ENCODE results near the gene WNT16. TPM values are rescaled to one million over a fixed set of nuclear protein-coding genes. Genes with fewer than 3 reads are reported as not detected.

Gene WNT16
- total RNA-seq, 2 donors from 2014 or later: 0.57 to 0.93 TPM

GRCh38 chr7:121303422-121304101, 25.2 kb upstream of the WNT16 start:
- TF ChIP-seq CTCF (conservative IDR thresholded peaks at IDR 0.05): peak; percentile 49
- Histone ChIP-seq H3K9me3 (ENCODE audit: control insufficient read depth, low read length) (no peaks in the 10 kb centered on the region), H3K27ac (ENCODE audit: low read depth, low read length) (no peak overlapping the region), H3K27me3 (ENCODE audit: control insufficient read depth, insufficient read depth, low read length, poor library complexity, severe bottlenecking) (no peaks in the 10 kb centered on the region), H3K9ac (ENCODE audit: extremely low read depth, low read length, poor library complexity, severe bottlenecking) (no peak overlapping the region), H3K4me3 (ENCODE audit: low read length) (no peak overlapping the region), H3K4me1 (ENCODE audit: control insufficient read depth, insufficient read depth, low read length) (peaks cover 2% of the 10 kb centered on the region), H3K36me3 (ENCODE audit: control insufficient read depth, insufficient read depth, low read length) (no peaks in the 10 kb centered on the region)
- Mint-ChIP-seq H3K4me3 (no peak overlapping the region), H3K9me3 (no peaks in the 10 kb centered on the region), H3K27me3 (ENCODE audit: insufficient read depth) (no peaks in the 10 kb centered on the region), H3K27ac (no peak overlapping the region), H3K4me1 (peaks cover 6% of the 10 kb centered on the region), H3K36me3 (ENCODE audit: low read depth) (no peaks in the 10 kb centered on the region)
- WGBS, 2 experiments (ENCODE audit: insufficient coverage in 1 of 2, insufficient read length in 1 of 2): 93 to 100% methylated on average over 2 to 6 of the region's 6 CpGs
- no peak for DNase-seq

GRCh38 chr7:121304102-121304658, 24.6 kb upstream of the WNT16 start:
- Histone ChIP-seq H3K36me3 (ENCODE audit: control insufficient read depth, insufficient read depth, low read length) (no peaks in the 10 kb centered on the region), H3K27ac (ENCODE audit: low read depth, low read length) (no peak overlapping the region), H3K4me1 (ENCODE audit: control insufficient read depth, insufficient read depth, low read length) (peaks cover 2% of the 10 kb centered on the region), H3K9me3 (ENCODE audit: control insufficient read depth, low read length) (no peaks in the 10 kb centered on the region), H3K9ac (ENCODE audit: extremely low read depth, low read length, poor library complexity, severe bottlenecking) (no peak overlapping the region), H3K27me3 (ENCODE audit: control insufficient read depth, insufficient read depth, low read length, poor library complexity, severe bottlenecking) (no peaks in the 10 kb centered on the region), H3K4me3 (ENCODE audit: low read length) (no peak overlapping the region)
- no peaks in the 10 kb centered on the region for H3K36me3 Mint-ChIP-seq (ENCODE audit: low read depth)
- H3K4me3 Mint-ChIP-seq: no peak overlapping the region
- H3K4me1 Mint-ChIP-seq: peaks cover 6% of the 10 kb centered on the region
- no peak for DNase-seq
- TF ChIP-seq CTCF (conservative IDR thresholded peaks at IDR 0.05): no peak
- WGBS, 2 experiments (ENCODE audit: insufficient coverage in 1 of 2, insufficient read length in 1 of 2): 100% methylated on average over 1 of the region's 1 CpG; no CpG with 5 or more reads in 1 of the 2 experiments
- no peak overlapping the region for H3K27ac Mint-ChIP-seq
- no peaks in the 10 kb centered on the region for H3K27me3 Mint-ChIP-seq (ENCODE audit: insufficient read depth)
- H3K9me3 Mint-ChIP-seq: no peaks in the 10 kb centered on the region

- H3K27ac ChIP-seq (ENCODE audit: low read depth, low read length): no peak overlapping the region
- H3K4me1 ChIP-seq (ENCODE audit: control insufficient read depth, insufficient read depth, low read length): peaks cover 2% of the 10 kb centered on the region
- H3K27me3 ChIP-seq (ENCODE audit: control insufficient read depth, insufficient read depth, low read length, poor library complexity, severe bottlenecking): no peaks in the 10 kb centered on the region
- no peaks in the 10 kb centered on the region for H3K36me3 ChIP-seq (ENCODE audit: control insufficient read depth, insufficient read depth, low read length)
- peaks cover under 1% of the 10 kb centered on the region for H3K9me3 ChIP-seq (ENCODE audit: control insufficient read depth, low read length)
- 95 to 100% methylated on average over 2 to 3 of the region's 3 CpGs for WGBS, 2 experiments (ENCODE audit: insufficient coverage in 1 of 2, insufficient read length in 1 of 2)
- no peak for TF ChIP-seq CTCF (conservative IDR thresholded peaks at IDR 0.05)
- peaks cover 6% of the 10 kb centered on the region for H3K4me1 Mint-ChIP-seq
- no peak overlapping the region for H3K9ac ChIP-seq (ENCODE audit: extremely low read depth, low read length, poor library complexity, severe bottlenecking)
- H3K36me3 Mint-ChIP-seq (ENCODE audit: low read depth): no peaks in the 10 kb centered on the region
- no peak for DNase-seq
- H3K27ac Mint-ChIP-seq: no peak overlapping the region
- H3K9me3 Mint-ChIP-seq: peaks cover 4% of the 10 kb centered on the region
- H3K27me3 Mint-ChIP-seq (ENCODE audit: insufficient read depth): no peaks in the 10 kb centered on the region
- no peak overlapping the region for H3K4me3 Mint-ChIP-seq
- no peak overlapping the region for H3K4me3 ChIP-seq (ENCODE audit: low read length)
Measured at GRCh38 chr7:121305109-121305508, 23.7 kb upstream of the WNT16 start.

Measured in endodermal cell (in vitro differentiated cells).